ENCODE results near the gene ISOC2.
"Not testable (repeated sequence)": the region's sequence is repeated elsewhere in the genome, so short reads cannot be mapped to it uniquely, and the experiment has no call there.

The ISOC2 gene

DNA sequence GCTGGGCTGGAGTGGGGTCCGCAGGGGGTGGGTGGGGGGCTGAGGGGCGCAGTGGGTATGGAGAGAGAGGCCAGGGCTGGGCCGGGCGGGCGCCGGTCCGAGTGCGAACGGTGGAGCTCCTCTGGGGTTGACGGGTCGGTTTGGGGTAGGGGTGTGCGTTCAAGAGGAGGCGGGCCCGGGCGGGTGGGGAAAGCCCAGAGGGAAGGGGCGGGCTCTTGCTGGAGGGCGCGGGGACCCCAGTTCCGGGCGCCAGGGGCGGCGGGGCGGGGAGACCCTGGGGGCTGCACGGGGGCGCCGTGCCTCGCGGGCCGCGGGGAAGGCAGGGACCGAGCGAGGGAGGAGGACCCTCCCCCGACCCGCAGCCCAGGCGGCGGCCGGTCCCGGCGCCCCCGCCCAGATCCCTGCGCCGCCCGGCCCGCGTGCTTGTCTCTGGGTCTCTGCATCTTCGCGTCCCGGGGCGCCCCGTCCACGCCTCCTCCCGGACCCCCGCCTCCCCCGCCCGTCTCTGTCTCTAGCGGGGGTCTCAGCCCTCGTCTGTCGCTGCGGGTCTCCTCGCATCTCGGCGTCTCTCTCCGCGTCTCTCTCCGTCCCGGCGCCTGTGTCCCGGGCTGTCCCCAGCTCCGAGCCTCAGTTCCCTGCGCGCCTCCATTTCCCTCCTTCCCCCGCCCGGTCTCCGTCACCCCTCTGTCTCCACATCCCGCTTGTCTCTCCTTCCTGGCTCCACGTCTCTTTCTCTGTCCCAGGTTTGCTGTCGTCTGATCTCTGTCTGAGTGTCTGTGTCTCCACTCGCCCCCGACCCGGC, 10.1 kb downstream of the ISOC2 start:
- no peak overlapping the region for H3K4me3 ChIP-seq (ENCODE audit: low read depth, low read length)
- no peak for DNase-seq (ENCODE audit: low read depth)
- TF ChIP-seq, protein P1, sequence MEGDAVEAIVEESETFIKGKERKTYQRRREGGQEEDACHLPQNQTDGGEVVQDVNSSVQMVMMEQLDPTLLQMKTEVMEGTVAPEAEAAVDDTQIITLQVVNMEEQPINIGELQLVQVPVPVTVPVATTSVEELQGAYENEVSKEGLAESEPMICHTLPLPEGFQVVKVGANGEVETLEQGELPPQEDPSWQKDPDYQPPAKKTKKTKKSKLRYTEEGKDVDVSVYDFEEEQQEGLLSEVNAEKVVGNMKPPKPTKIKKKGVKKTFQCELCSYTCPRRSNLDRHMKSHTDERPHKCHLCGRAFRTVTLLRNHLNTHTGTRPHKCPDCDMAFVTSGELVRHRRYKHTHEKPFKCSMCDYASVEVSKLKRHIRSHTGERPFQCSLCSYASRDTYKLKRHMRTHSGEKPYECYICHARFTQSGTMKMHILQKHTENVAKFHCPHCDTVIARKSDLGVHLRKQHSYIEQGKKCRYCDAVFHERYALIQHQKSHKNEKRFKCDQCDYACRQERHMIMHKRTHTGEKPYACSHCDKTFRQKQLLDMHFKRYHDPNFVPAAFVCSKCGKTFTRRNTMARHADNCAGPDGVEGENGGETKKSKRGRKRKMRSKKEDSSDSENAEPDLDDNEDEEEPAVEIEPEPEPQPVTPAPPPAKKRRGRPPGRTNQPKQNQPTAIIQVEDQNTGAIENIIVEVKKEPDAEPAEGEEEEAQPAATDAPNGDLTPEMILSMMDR (IDR thresholded peaks at IDR 0.05; ENCODE audit: insufficient read depth, low read depth, low read length, missing control alignments): no peak

DNA sequence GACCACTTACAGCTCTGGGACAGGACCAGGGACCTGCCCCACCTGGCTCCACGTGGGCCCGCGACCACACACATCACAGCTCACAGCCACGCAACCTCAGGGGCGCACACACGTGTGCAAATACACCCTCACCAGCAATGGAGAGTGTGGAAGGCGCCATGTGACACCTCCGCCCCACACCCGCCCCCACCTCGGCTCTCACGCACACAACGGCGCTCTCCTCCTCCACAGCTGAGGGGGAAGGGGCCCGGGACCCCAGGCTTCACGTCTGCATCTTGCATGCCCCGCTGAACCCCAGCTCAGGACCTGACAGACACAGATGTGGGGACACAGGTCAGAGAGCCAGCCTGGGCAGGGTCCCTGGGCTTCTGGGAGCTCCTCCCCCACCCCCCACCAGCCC, 12.0 kb downstream of the ISOC2 start:
- TF ChIP-seq, protein P1 (IDR thresholded peaks at IDR 0.05; ENCODE audit: insufficient read depth, low read depth, low read length, missing control alignments): no peak
- DNase-seq (ENCODE audit: low read depth): no peak
- H3K4me3 ChIP-seq (ENCODE audit: low read depth, low read length): no peak overlapping the region

DNA sequence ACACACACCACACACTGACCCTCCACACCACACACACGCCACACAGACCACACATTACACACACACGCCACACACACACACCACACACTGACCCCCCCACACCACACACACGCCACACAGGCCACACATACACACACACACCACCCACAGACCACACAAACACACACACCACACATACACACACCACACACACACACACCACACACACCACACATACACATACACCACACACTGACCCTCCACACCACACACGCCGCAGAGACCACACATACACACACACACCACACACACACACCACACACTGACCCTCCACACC, 13.3 kb downstream of the ISOC2 start:
- not testable (repeated sequence) for DNase-seq (ENCODE audit: low read depth)

DNA sequence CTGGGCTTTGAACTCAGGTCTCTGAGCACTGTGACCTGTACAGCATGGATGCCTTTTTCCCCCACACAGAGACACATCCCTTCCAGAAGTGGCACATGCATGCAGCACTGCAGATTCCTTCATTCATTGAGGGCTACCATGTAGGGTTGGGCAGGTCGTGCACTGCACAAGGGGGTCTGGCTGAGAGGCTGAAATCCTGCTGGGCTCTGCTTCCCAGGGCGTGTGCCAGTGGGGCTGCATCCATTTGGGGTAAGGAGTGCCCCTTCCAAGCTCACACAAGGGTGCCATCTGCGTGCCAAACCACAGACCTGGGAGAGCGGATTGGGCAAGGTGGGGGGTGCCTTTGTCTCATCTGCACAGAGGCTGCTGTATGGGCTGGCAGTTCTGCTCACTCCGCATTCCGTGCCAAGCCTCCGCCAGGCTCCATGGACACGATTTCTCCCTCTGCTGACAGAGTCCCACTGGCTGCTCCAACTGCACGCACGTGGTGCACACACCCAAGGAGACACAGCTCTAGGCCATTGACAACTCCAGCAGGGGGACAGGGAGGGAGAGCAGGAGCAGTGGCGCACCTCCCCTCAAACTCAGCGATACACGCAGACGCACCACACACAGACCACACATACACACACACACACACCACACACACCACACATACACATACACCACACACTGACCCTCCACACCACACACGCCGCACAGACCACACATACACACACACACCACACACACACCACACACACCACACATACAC, 13.8 kb downstream of the ISOC2 start:
- DNase-seq (ENCODE audit: low read depth): no peak
- no peak overlapping the region for H3K4me3 ChIP-seq (ENCODE audit: low read depth, low read length)
- TF ChIP-seq, protein P1 (IDR thresholded peaks at IDR 0.05; ENCODE audit: insufficient read depth, low read depth, low read length, missing control alignments): no peak

More for the DNA sequence above, 13.3 kb downstream of the ISOC2 start:
- H3K4me3 ChIP-seq (ENCODE audit: low read depth, low read length): not testable (repeated sequence)

GRCh38 chr19:55446060-55446459, 15.4 kb downstream of the ISOC2 start:
- H3K4me3 ChIP-seq (ENCODE audit: low read depth, low read length): no peak overlapping the region
- TF ChIP-seq, protein P1 (IDR thresholded peaks at IDR 0.05; ENCODE audit: insufficient read depth, low read depth, low read length, missing control alignments): no peak
- DNase-seq (ENCODE audit: low read depth): no peak

- no peak overlapping the region for H3K4me3 ChIP-seq (ENCODE audit: low read depth, low read length)
- TF ChIP-seq, protein P1 (IDR thresholded peaks at IDR 0.05; ENCODE audit: insufficient read depth, low read depth, low read length, missing control alignments): no peak
- DNase-seq (ENCODE audit: low read depth): no peak
Measured at GRCh38 chr19:55444646-55445045, 16.8 kb downstream of the ISOC2 start.

DNA sequence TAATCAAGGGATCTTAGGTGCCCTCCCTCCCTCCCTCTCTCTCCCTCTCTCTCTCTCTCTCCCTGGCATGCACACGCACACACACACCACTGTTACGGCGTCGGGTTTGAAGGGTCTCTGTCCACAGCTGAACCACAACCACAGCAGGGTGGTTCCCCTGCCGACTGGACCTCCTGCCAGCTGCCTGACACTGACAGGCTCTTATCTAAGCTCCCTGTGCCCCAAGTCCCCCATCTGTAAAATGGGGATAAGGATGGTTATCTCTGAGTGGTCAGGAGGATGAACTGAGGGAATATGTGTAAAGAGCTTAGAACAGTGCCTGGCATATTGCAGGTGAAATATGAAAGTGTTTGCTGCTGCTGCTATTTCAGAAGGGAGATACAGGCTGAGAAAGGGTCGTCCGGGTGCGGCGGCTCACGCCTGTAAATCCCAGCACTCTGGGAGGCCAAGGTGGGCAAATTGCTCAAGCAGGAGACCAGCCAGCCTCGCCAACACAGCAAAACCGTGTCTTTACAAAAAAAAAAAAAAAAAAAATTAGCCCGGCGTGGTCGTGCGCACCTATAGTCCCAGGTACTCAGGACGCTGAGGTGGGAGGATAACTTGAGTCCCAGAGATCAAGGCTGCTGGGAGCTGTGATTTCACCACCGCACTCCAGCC, 17.5 kb downstream of the ISOC2 start:
- TF ChIP-seq, protein P1 (IDR thresholded peaks at IDR 0.05; ENCODE audit: insufficient read depth, low read depth, low read length, missing control alignments): no peak
- DNase-seq (ENCODE audit: low read depth): no peak
- no peak overlapping the region for H3K4me3 ChIP-seq (ENCODE audit: low read depth, low read length)
